GM19397 (cell line): Measurements from ENCODE around the gene MAPK7.
A peak's percentile ranks its signal among the peaks of the same experiment; 100 is the strongest.

Experiments used
- ATAC-seq: cut with Tn5 transposase; IDR thresholded peaks from one replicate; pipeline ENCODE4 v1.9.1; 2021; ENCODE audit warnings: mild to moderate bottlenecking, moderate library complexity; ENCODE audit not compliant: unreplicated experiment

Gene MAPK7

DNA sequence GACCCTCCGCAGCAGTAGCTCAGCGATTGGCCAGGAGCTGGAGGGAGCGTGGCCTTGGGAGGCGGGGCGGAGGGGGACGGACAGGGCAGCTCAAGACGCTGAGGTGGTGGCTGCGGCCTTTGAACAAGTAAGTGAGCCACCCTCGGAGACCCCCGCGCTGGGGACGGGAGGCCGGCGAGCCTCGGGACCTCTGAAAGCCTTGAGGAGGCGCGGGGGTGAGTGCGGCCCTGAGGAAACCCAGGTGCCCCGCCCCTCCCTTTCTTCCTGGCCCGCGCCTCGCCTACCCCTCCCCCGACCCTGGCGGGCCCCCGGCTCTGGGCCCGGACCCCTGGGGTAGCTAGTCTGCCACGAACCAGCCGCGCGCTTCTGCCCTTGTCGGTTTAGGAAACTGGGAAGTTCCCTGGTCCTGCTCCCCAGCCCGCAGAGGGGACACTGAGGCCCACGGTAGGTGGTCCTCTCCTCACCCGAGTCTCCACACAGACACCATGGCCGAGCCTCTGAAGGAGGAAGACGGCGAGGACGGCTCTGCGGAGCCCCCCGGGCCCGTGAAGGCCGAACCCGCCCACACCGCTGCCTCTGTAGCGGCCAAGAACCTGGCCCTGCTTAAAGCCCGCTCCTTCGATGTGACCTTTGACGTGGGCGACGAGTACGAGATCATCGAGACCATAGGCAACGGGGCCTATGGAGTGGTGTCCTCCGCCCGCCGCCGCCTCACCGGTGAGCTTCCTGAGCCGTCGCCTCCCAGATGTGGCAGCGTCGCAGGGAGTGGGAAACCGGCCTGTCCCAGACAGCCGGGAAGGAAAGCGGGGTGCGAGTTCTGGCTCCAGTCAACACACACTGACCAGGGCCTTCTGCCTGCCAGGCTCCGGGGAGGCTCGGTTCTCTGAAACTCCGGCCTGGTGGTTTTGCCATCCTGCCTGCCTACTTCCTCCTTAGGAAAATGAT, at the start of gene MAPK7:
MAPK7 (plus strand) TSS at position 83 of the 945 bp plus-strand sequence; CDS start at position 486, 403 bp downstream.
- ATAC-seq: peak; percentile 11

DNA sequence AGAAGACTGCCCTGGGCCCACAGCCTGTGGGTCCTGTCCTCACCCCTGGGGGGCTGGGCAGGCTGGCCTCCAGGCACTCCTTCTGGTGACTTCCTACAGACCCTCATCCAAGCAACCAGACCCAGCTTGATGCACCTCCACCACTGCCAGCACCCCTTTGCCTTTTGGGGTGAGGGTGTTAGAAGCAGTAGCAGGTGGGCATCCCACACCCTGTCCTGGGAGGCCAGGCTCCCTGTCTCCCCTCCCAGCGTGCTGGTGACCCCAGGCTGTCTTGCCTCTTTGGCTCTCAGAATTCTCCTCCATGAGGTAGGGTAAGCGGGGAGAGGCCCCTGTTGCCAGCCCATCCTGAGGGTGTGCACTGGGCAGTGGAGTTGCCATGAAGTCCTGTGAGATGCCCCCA, 49.2 kb upstream of the MAPK7 start:
- ATAC-seq: no peak

GRCh38 chr17:19329839-19330238, 48.5 kb upstream of the MAPK7 start:
- no peak for ATAC-seq

- no peak for ATAC-seq
Measured at GRCh38 chr17:19330271-19330670, 48.0 kb upstream of the MAPK7 start.

DNA sequence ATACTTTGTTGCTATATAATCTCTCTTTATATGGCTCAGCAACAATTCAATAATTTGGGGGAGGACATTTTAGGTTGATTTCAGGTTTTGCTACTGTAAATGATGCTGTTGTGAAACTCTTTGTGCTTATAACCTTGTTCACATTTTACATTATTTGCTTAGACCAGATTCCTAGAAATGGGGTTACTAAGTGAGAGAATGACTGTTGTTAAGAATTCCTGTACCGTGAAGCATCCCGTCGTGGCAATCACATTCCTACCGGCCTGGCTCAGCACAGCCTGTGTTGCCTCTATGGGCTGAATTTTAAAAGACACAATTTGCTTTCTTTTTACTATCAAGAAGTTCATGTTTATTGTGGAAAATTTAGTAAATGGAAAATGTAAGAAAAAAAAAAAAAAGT, 47.2 kb upstream of the MAPK7 start:
- ATAC-seq: no peak

DNA sequence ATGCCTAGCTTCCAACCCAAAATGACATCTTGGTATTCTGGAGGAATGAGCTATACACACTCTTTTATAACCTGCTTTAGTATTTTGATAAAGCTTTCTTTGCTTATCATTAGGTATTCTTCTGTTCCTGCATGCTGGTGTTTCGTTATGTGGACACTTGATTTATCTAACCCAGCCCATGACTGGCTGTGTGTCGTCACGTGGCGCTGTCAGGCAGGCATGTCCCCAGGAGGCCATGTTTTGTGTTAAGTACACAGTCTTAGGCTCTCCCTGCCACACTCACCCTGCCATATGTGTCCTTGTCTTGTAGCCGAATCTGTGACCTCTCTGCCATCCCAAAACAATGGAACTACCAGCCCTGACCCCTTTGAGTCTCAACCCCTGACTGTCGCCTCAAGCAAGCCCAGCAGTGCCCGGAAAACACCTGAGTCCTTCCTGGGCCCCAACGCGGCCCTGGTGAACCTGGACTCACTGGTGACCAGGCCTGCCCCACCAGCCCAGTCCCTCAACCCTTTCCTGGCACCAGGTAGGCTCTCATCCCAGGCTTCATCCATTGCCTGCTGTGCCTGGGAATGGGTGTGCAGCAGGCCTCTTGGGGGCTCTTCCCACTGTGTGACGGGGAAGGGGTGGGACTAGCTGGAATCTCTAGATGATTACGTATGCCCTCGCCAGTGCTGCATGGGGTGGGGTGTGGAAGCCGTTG, 46.6 kb upstream of the MAPK7 start:
- ATAC-seq: no peak

GRCh38 chr17:19332371-19333131, 45.7 kb upstream of the MAPK7 start:
- ATAC-seq: no peak

- ATAC-seq: no peak
Measured at GRCh38 chr17:19333132-19333440, 45.2 kb upstream of the MAPK7 start.

DNA sequence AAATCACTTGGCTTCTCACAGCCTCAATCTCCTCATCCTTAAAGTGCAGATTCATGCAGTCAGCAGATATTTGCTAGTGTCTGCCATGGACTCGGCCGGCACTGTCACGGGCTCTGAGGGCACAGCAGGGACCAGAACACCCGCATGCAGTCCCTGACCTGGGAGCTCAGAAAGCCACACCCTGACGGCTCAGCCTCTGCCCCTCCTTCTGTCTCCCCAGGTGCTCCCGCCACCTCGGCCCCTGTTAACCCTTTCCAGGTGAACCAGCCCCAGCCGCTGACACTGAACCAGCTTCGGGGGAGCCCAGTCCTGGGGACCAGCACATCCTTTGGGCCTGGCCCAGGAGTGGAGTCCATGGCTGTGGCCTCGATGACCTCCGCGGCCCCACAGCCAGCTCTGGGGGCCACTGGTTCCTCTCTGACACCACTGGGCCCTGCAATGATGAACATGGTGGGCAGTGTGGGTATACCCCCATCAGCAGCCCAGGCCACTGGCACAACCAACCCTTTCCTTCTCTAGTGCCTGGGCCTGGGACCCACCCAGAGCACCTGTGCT, 44.5 kb upstream of the MAPK7 start:
- no peak for ATAC-seq

DNA sequence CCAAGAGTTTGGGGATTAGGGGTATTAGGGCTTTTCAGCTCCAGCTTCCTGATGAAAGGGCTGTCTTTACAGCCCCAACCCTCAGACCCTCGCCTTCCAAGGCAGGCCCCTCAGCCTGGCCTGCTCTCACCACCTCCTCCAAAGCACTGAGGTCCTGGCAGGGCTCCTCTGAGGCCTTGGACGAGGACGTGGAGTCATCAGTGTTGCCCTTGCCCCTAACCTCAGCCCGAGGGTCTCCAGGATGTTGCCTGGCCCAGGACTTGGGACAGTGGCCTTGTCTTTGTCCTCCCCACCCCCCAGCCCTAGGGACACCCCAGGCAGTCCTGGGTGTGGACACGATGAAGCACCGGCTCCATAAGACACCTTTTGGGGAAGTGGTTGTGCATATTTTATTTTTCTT, 44.0 kb upstream of the MAPK7 start:
- ATAC-seq: no peak

DNA sequence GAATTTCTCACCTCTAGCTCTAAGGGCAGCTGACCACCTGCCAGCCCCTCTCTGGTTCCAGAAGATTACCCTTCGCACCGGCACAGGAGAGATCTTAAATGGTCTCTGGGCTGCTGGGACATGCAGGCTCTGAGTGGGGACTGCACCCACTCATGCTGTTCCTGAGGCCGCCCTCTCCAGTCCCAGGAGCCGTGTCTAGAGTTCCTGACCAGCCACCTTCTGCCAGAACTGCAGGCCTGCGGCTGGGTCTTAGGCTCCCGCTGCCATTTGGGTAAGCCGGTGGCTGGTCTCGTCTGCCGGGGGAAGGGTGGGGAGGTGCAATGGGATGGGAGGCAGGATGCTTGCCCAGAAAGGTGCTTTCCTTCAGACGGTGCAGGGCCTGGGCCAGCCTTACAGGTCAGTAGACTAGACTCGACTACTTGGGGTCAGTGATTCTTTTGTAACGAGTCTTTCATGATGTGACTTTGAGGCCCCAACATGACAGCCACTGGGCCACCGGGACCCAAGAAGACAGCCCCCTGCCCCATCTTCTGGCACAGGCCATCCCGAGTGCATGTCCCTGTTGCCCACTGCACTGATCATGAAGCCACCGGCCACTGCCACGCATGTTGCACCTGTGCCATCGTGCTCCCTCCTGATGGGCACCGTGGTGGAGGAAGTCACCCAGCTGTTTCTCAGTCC, 42.2 kb upstream of the MAPK7 start:
- no peak for ATAC-seq

- ATAC-seq: no peak
Measured at GRCh38 chr17:19336938-19337711, 41.2 kb upstream of the MAPK7 start.

- ATAC-seq: no peak
Measured at GRCh38 chr17:19337712-19338023, 40.6 kb upstream of the MAPK7 start.

DNA sequence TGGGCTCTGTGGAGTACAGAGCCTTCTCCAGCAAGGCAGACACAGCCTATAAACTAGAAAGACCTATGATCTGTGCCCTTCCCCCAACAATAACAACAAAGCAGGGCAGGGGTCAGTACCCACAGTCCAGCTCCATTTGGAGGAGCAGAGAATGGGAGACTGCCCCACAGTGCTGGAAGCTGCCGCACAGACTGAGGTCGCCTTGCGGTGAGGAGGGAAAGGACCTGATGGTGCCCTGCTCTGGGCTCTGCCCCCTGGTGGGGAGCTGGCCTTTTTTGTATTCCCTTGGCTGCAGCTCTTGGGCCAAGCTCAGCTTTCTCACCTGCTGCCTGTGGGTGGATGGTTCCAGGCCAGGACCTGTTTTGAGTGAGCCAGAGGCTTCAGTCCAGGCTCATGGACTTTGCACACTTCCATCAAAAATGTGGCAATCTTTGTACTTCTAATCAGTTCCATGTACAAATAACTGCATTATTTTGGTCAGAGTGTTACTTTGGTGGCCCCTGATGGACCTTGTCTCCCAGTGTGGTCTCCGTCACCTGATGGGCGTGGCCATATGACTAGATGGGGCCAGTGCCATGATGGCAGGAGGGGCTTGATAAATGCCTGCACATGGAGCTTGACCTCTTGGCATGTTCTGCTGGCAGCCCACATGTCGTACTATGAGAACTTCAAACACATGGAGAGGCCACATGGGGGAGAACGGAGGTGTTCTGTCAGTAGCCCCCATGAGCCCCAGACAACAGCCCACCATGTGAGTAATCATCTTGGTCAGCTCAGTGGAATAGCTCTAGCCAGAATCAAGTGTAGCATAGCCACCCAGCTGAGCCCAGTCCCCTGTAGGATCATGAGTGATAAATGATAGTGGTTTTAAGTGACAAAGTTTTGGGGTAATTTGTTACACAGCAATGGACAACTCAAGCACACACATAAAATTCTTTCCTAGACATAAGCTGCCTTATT, 40.0 kb upstream of the MAPK7 start:
- peak; percentile 63 for ATAC-seq

DNA sequence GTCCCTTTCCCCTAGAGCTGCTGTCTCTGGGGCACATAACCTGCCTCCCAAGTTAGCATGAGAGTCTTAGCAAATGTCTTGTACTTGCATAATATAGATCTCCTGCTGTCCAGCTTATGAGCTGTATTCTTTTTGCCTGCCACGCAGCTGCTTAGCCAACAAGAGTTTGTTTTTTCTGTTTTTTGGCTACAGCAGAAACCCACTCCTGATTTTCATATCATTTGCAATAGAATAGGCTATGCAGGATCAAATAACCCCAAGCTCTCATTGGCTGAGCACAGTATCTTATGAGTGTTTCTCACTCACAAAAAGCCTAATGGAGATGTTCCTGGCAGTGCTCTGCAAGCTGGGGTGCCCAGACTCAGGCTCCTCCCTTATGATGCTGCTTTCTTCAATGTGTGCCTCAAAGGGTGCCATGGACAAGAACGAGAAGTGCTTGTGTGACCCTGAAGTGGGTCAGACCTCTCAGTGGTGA, 38.9 kb upstream of the MAPK7 start:
- no peak for ATAC-seq

DNA sequence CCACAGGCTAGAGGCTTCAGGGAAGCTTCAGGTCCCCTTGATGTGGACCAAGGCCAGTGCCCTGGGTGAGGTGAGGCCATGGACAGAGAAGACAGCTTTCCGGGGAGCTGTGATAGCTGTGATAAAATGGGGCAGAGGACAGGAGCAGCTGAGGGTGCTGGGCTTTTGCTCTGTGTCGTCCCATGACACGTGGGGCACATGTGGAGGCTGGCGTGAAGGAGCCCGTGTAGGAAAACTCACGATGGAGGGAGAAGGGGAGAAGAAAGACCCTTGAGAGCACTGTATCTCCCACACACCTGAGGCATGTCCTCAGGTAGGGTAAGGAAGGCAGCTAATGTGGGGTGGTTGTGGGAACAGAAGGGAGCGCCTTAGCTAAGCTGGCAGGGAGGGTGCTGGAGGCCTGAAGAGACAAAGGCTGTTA, 37.1 kb upstream of the MAPK7 start:
- ATAC-seq: no peak

- ATAC-seq: no peak
Measured at GRCh38 chr17:19341641-19342610, 36.4 kb upstream of the MAPK7 start.
